ENCODE measurements around the gene CTTNBP2.

The CTTNBP2 gene

DNA sequence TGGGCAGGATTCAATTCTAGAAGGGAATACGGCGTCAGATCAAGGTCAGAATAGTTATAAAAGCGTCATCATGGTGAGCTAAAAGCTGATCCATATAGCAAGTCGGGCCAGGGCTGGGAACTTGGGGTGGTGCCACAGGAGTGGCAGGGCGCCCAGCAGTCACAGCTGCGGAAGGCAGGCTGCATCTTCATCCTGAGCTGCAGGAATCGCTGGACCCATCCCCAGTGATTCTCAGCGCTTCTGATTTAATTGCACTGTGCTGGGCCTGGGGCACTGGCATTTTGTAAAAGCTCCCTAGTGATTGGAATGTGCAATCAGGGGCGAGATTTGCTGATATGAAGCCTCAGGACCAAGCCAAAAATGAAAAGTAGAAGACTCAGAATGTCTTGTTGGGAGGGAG, 135.3 kb downstream of the CTTNBP2 start:
- H3K27ac ChIP-seq (ENCODE audit: extremely low read depth, low read depth, low read length), result no peak overlapping the region
- ChIA-PET CTCF (no interaction called here), POLR2A (no interaction called here)
- H3K36me3 ChIP-seq (ENCODE audit: control insufficient read depth in 2 of 2, insufficient read depth in 1 of 2, low read length in 2 of 2), result peaks cover 0 to 15% of the 10 kb centered on the region in 2 experiments; a peak in 1 of 3 replicates
- no peaks in the 10 kb centered on the region for H3K9me3 ChIP-seq (ENCODE audit: control insufficient read depth, insufficient read depth, low read depth, low read length)
- H3K4me3 ChIP-seq (ENCODE audit: low read depth, low read length), result no peak overlapping the region
- no peaks in the 10 kb centered on the region for H3K4me1 ChIP-seq (ENCODE audit: control insufficient read depth, insufficient read depth, low read length)
- TF ChIP-seq, protein P1, sequence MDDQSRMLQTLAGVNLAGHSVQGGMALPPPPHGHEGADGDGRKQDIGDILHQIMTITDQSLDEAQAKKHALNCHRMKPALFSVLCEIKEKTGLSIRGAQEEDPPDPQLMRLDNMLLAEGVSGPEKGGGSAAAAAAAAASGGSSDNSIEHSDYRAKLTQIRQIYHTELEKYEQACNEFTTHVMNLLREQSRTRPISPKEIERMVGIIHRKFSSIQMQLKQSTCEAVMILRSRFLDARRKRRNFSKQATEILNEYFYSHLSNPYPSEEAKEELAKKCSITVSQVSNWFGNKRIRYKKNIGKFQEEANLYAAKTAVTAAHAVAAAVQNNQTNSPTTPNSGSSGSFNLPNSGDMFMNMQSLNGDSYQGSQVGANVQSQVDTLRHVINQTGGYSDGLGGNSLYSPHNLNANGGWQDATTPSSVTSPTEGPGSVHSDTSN (CRISPR knock-in tag; IDR thresholded peaks at IDR 0.05), result no peak
- TF ChIP-seq, protein P2, sequence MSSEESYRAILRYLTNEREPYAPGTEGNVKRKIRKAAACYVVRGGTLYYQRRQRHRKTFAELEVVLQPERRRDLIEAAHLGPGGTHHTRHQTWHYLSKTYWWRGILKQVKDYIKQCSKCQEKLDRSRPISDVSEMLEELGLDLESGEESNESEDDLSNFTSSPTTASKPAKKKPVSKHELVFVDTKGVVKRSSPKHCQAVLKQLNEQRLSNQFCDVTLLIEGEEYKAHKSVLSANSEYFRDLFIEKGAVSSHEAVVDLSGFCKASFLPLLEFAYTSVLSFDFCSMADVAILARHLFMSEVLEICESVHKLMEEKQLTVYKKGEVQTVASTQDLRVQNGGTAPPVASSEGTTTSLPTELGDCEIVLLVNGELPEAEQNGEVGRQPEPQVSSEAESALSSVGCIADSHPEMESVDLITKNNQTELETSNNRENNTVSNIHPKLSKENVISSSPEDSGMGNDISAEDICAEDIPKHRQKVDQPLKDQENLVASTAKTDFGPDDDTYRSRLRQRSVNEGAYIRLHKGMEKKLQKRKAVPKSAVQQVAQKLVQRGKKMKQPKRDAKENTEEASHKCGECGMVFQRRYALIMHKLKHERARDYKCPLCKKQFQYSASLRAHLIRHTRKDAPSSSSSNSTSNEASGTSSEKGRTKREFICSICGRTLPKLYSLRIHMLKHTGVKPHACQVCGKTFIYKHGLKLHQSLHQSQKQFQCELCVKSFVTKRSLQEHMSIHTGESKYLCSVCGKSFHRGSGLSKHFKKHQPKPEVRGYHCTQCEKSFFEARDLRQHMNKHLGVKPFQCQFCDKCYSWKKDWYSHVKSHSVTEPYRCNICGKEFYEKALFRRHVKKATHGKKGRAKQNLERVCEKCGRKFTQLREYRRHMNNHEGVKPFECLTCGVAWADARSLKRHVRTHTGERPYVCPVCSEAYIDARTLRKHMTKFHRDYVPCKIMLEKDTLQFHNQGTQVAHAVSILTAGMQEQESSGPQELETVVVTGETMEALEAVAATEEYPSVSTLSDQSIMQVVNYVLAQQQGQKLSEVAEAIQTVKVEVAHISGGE (tag by site-specific recombination; conservative IDR thresholded peaks at IDR 0.05; ENCODE audit: low read depth), result no peak
- no peak for TF ChIP-seq ZSCAN23 (tag by site-specific recombination; IDR thresholded peaks at IDR 0.05)
- no peak for TF ChIP-seq ZNF596 (tag by site-specific recombination; IDR thresholded peaks at IDR 0.05)
- no peak for TF ChIP-seq ZNF302 (tag by site-specific recombination; IDR thresholded peaks at IDR 0.05; ENCODE audit: low read depth)
- TF ChIP-seq ZNF324 (tag by site-specific recombination; IDR thresholded peaks at IDR 0.05), result no peak

DNA sequence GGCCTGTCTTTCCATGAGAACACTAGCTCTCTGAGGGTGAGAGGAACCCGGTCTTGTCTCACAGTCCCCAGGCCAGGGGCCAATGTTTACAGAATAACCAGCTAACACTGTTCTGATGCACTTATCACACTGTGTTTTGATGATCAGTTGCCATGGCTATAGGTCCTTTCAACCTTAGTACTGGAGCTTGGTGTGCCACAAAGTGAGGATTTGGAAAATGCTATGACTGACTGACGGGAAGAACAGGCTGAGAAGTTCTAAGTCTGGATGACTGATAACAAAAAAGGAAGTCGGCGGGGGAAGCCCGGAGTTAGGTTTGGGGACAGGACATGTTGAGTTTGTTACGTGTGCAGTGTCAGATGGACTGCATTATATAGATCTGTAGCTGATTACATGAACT, 141.8 kb downstream of the CTTNBP2 start:
- peaks cover 0 to 14% of the 10 kb centered on the region in 2 experiments; a peak in 1 of 3 replicates for H3K36me3 ChIP-seq (ENCODE audit: control insufficient read depth in 2 of 2, insufficient read depth in 1 of 2, low read length in 2 of 2)
- CTCF ChIA-PET, result interaction anchor here (0.8 kb wide), 1 partner anchor 205 kb away, joined by 3 read pairs; no protein-coding TSS in a partner anchor
- H3K27ac ChIP-seq (ENCODE audit: extremely low read depth, low read depth, low read length), result no peak overlapping the region
- no peak overlapping the region for H3K4me3 ChIP-seq (ENCODE audit: low read depth, low read length)
- TF ChIP-seq ZNF521 (tag by site-specific recombination; IDR thresholded peaks at IDR 0.05) (no peak), GLIS2 (tag by site-specific recombination; IDR thresholded peaks at IDR 0.05) (no peak), EGR2 (tag by site-specific recombination; IDR thresholded peaks at IDR 0.05; ENCODE audit: low read depth) (no peak)
- TF ChIP-seq, protein P3, sequence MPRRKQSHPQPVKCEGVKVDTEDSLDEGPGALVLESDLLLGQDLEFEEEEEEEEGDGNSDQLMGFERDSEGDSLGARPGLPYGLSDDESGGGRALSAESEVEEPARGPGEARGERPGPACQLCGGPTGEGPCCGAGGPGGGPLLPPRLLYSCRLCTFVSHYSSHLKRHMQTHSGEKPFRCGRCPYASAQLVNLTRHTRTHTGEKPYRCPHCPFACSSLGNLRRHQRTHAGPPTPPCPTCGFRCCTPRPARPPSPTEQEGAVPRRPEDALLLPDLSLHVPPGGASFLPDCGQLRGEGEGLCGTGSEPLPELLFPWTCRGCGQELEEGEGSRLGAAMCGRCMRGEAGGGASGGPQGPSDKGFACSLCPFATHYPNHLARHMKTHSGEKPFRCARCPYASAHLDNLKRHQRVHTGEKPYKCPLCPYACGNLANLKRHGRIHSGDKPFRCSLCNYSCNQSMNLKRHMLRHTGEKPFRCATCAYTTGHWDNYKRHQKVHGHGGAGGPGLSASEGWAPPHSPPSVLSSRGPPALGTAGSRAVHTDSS (tag by site-specific recombination; IDR thresholded peaks at IDR 0.05), result no peak
- POLR2A ChIA-PET, result no interaction called here
- no peaks in the 10 kb centered on the region for H3K9me3 ChIP-seq (ENCODE audit: control insufficient read depth, insufficient read depth, low read depth, low read length)
- no peaks in the 10 kb centered on the region for H3K4me1 ChIP-seq (ENCODE audit: control insufficient read depth, insufficient read depth, low read length)

DNA sequence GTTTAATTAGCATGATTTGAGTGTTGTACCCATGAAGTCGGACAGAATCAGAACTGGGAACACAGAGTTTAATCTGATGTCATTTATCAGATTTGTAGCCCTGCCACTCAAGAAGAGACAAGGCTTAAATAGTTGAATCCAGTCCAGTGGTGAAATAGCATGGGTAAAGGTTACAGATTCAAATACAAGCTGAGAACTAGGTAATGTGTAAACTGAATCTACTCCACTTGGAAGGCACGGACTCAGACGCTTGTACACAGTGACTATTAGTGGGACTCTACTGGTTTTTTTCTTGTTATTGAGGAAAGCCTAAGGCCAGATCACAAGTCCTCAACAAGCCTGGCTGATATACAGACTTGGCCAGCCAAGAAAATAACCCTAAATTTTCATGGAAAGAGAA, 142.9 kb downstream of the CTTNBP2 start:
- H3K27ac ChIP-seq (ENCODE audit: extremely low read depth, low read depth, low read length), result no peak overlapping the region
- H3K4me1 ChIP-seq (ENCODE audit: control insufficient read depth, insufficient read depth, low read length), result no peaks in the 10 kb centered on the region
- H3K4me3 ChIP-seq (ENCODE audit: low read depth, low read length), result no peak overlapping the region
- H3K9me3 ChIP-seq (ENCODE audit: control insufficient read depth, insufficient read depth, low read depth, low read length), result no peaks in the 10 kb centered on the region
- POLR2A ChIA-PET, result no interaction called here
- CTCF ChIA-PET, result no interaction called here
- peaks cover 0 to 14% of the 10 kb centered on the region in 2 experiments; a peak in 1 of 3 replicates for H3K36me3 ChIP-seq (ENCODE audit: control insufficient read depth in 2 of 2, insufficient read depth in 1 of 2, low read length in 2 of 2)
- TF ChIP-seq, protein P4, sequence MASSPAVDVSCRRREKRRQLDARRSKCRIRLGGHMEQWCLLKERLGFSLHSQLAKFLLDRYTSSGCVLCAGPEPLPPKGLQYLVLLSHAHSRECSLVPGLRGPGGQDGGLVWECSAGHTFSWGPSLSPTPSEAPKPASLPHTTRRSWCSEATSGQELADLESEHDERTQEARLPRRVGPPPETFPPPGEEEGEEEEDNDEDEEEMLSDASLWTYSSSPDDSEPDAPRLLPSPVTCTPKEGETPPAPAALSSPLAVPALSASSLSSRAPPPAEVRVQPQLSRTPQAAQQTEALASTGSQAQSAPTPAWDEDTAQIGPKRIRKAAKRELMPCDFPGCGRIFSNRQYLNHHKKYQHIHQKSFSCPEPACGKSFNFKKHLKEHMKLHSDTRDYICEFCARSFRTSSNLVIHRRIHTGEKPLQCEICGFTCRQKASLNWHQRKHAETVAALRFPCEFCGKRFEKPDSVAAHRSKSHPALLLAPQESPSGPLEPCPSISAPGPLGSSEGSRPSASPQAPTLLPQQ (tag by site-specific recombination; IDR thresholded peaks at IDR 0.05), result no peak
- TF ChIP-seq, protein P5, sequence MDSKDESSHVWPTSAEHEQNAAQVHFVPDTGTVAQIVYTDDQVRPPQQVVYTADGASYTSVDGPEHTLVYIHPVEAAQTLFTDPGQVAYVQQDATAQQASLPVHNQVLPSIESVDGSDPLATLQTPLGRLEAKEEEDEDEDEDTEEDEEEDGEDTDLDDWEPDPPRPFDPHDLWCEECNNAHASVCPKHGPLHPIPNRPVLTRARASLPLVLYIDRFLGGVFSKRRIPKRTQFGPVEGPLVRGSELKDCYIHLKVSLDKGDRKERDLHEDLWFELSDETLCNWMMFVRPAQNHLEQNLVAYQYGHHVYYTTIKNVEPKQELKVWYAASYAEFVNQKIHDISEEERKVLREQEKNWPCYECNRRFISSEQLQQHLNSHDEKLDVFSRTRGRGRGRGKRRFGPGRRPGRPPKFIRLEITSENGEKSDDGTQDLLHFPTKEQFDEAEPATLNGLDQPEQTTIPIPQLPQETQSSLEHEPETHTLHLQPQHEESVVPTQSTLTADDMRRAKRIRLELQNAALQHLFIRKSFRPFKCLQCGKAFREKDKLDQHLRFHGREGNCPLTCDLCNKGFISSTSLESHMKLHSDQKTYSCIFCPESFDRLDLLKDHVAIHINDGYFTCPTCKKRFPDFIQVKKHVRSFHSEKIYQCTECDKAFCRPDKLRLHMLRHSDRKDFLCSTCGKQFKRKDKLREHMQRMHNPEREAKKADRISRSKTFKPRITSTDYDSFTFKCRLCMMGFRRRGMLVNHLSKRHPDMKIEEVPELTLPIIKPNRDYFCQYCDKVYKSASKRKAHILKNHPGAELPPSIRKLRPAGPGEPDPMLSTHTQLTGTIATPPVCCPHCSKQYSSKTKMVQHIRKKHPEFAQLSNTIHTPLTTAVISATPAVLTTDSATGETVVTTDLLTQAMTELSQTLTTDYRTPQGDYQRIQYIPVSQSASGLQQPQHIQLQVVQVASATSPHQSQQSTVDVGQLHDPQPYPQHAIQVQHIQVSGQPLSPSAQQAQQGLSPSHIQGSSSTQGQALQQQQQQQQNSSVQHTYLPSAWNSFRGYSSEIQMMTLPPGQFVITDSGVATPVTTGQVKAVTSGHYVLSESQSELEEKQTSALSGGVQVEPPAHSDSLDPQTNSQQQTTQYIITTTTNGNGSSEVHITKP (tag by site-specific recombination; IDR thresholded peaks at IDR 0.05), result no peak
- no peak for TF ChIP-seq SCRT2 (tag by site-specific recombination; IDR thresholded peaks at IDR 0.05)
- no peak for TF ChIP-seq ZNF521 (tag by site-specific recombination; IDR thresholded peaks at IDR 0.05)
- TF ChIP-seq, protein P6, sequence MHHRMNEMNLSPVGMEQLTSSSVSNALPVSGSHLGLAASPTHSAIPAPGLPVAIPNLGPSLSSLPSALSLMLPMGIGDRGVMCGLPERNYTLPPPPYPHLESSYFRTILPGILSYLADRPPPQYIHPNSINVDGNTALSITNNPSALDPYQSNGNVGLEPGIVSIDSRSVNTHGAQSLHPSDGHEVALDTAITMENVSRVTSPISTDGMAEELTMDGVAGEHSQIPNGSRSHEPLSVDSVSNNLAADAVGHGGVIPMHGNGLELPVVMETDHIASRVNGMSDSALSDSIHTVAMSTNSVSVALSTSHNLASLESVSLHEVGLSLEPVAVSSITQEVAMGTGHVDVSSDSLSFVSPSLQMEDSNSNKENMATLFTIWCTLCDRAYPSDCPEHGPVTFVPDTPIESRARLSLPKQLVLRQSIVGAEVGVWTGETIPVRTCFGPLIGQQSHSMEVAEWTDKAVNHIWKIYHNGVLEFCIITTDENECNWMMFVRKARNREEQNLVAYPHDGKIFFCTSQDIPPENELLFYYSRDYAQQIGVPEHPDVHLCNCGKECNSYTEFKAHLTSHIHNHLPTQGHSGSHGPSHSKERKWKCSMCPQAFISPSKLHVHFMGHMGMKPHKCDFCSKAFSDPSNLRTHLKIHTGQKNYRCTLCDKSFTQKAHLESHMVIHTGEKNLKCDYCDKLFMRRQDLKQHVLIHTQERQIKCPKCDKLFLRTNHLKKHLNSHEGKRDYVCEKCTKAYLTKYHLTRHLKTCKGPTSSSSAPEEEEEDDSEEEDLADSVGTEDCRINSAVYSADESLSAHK (tag by site-specific recombination; IDR thresholded peaks at IDR 0.05), result no peak
- TF ChIP-seq IKZF3 (tag by site-specific recombination; IDR thresholded peaks at IDR 0.05), result no peak
- TF ChIP-seq ZNF76 (tag by site-specific recombination; IDR thresholded peaks at IDR 0.05; ENCODE audit: borderline replicate concordance, low read depth), result no peak
- TF ChIP-seq ZNF138 (tag by site-specific recombination; IDR thresholded peaks at IDR 0.05; ENCODE audit: borderline replicate concordance), result no peak
